C4-2B (cell line): ENCODE results near the gene EIF5A.

Source experiments
- H3K27ac ChIP-seq: fragments of 450-650 bp; 2 replicates; pipeline ENCODE4 v1.5.1; 2017
- CTCF ChIP-seq: fragments of 450-650 bp; conservative IDR thresholded peaks from 2 replicates; pipeline ENCODE4 v1.5.1; 2017; ENCODE audit warnings: mild to moderate bottlenecking
- ZFX ChIP-seq: fragments of 450-650 bp; IDR thresholded peaks from 2 replicates; pipeline ENCODE4 v1.6.1; 2017

The EIF5A gene

GRCh38 chr17:7289256-7290032 lies 18.0 kb upstream of the EIF5A start:
- TF ChIP-seq ZFX (no peak), CTCF (no peak)
- no peak overlapping the region for H3K27ac ChIP-seq

GRCh38 chr17:7290166-7290565 lies 17.3 kb upstream of the EIF5A start:
- H3K27ac ChIP-seq: no peak overlapping the region
- TF ChIP-seq CTCF: no peak
- no peak for TF ChIP-seq ZFX

- no peak for TF ChIP-seq CTCF
- no peak for TF ChIP-seq ZFX
- no peak overlapping the region for H3K27ac ChIP-seq
Observed at GRCh38 chr17:7290685-7291084, 16.7 kb upstream of the EIF5A start.

- H3K27ac ChIP-seq: no peak overlapping the region
- TF ChIP-seq ZFX (no peak), CTCF (no peak)
Observed at GRCh38 chr17:7292194-7292593, 15.2 kb upstream of the EIF5A start.

GRCh38 chr17:7292729-7293128 lies 14.7 kb upstream of the EIF5A start:
- TF ChIP-seq CTCF: no peak
- no peak for TF ChIP-seq ZFX
- peak overlapping the region; percentile 10; the same call in 1 of the 2 replicates for H3K27ac ChIP-seq

GRCh38 chr17:7293159-7293558 lies 14.3 kb upstream of the EIF5A start:
- H3K27ac ChIP-seq: peak overlapping the region; percentile 10; the same call in 1 of the 2 replicates
- TF ChIP-seq CTCF: no peak
- no peak for TF ChIP-seq ZFX

- H3K27ac ChIP-seq: 0 out of 2 replicates have a peak overlapping the region, but pooled peaks have one; percentile 56
Observed at GRCh38 chr17:7293816-7294613, 13.4 kb upstream of the EIF5A start.

More at GRCh38 chr17:7293816-7294613, 13.4 kb upstream of the EIF5A start:
- TF ChIP-seq ZFX (no peak), CTCF (no peak)
